Chondrocyte (in vitro differentiated cells): Measurements from ENCODE around the gene CNKSR3. TPM values are rescaled to one million over a fixed set of nuclear protein-coding genes. Genes with fewer than 3 reads are reported as not detected.
A peak's percentile ranks its signal among the peaks of the same experiment; 100 is the strongest.

Experiments
- DNase-seq: peaks from one replicate; pipeline ENCODE4 v3.0.0; 2021; ENCODE audit warnings: mixed read lengths, low spot score
- H3K27ac Mint-ChIP-seq: one replicate; pipeline ENCODE4 v1.8.0; 2021; ENCODE audit warnings: mild to moderate bottlenecking, moderate library complexity, mixed read lengths; ENCODE audit not compliant: unreplicated experiment
- H3K27me3 Mint-ChIP-seq: 2 replicates; pipeline ENCODE4 v1.8.0; 2021; ENCODE audit warnings: low read depth, mixed read lengths
- H3K36me3 Mint-ChIP-seq: 2 replicates; pipeline ENCODE4 v1.8.0; 2021; ENCODE audit warnings: low read depth, mixed read lengths
- H3K4me1 Mint-ChIP-seq: 2 replicates; pipeline ENCODE4 v1.8.0; 2021; ENCODE audit warnings: low read depth, mild to moderate bottlenecking, mixed read lengths
- H3K4me3 Mint-ChIP-seq: one replicate; pipeline ENCODE4 v1.8.0; 2021; ENCODE audit warnings: mild to moderate bottlenecking, moderate library complexity, mixed read lengths; ENCODE audit not compliant: unreplicated experiment
- H3K9me3 Mint-ChIP-seq: 2 replicates; pipeline ENCODE4 v1.8.0; 2021; ENCODE audit warnings: low read depth, mixed read lengths
- CTCF ChIP-seq: fragments of 200-600 bp; sonication (generic); IDR thresholded peaks from 2 replicates; pipeline ENCODE4 v1.5.0; 2021; ENCODE audit warnings: antibody characterized with exemption, mild to moderate bottlenecking, moderate library complexity
- total RNA-seq: library from RNA; stranded (reverse); gene quantifications from 3 replicates; pipeline ENCODE4 v1.2.1, GENCODE V29; 2021

The CNKSR3 gene
- total RNA-seq, 1 donor from 2014 or later, result 14.2 TPM

DNA sequence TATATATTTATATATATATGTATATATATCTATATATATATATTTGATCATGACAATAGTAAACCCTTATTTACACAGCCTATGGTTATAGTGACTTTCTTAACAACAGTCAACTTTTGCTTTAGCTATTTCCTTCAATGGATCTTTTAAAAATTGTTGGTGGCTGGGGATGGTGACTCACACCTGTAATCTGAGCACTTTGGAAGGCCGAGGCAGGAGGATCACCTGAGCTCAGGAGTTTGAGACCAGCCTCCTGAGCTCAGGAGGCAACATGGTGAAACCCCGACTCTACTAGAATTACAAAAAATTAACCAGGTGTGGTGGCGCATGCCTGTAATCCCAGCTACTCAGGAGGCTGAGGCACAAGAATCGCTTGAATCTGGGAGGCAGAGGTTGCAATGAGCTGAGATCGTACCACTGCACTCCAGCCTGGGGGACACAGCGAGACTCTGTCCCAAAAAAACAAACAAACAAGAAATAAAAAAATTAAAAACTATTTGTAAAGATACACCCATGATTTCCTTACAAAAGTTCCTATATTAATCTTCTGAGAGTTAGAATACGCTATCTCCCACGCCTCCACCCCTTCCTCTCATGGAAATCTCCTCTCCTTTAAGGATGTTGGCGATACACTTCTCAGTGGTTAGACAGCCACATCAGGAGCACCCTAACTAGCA lies 29.2 kb upstream of the CNKSR3 start:
- Mint-ChIP-seq H3K4me1 (peaks cover 15% of the 10 kb centered on the region), H3K27ac (no peak overlapping the region), H3K27me3 (no peaks in the 10 kb centered on the region), H3K9me3 (no peaks in the 10 kb centered on the region), H3K36me3 (no peaks in the 10 kb centered on the region), H3K4me3 (no peak overlapping the region)
- no peak for DNase-seq
- no peak for TF ChIP-seq CTCF

DNA sequence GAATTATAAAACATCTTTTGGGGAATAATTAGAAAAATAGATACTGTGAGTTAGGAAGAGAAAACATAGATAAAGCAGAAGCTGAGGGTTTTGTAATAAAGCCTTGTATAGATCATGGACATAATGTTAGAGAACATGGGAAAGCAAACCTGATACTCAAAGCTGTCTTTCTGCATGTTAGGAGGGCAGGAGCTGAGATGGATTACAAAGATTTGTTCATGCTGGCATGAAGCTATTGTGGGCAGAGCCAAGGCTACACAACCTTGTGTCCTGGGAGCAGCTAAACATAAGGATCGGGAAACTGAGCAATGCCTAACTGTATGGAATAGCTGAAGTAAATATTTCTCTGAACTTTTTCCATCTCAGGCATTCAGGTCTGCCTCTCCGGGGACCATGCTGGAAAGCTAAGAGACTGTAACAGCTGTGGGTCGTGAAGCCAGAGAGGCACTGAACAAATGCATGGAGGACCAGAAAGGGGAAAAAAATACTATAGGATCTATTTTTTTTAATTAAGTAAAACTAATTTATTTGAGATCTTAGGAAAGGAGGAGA lies 28.2 kb upstream of the CNKSR3 start:
- no peaks in the 10 kb centered on the region for H3K27me3 Mint-ChIP-seq
- H3K27ac Mint-ChIP-seq, result peak overlapping the region; percentile 14
- no peak overlapping the region for H3K4me3 Mint-ChIP-seq
- no peak for DNase-seq
- H3K36me3 Mint-ChIP-seq, result no peaks in the 10 kb centered on the region
- no peaks in the 10 kb centered on the region for H3K9me3 Mint-ChIP-seq
- no peak for TF ChIP-seq CTCF
- peaks cover 13% of the 10 kb centered on the region for H3K4me1 Mint-ChIP-seq

DNA sequence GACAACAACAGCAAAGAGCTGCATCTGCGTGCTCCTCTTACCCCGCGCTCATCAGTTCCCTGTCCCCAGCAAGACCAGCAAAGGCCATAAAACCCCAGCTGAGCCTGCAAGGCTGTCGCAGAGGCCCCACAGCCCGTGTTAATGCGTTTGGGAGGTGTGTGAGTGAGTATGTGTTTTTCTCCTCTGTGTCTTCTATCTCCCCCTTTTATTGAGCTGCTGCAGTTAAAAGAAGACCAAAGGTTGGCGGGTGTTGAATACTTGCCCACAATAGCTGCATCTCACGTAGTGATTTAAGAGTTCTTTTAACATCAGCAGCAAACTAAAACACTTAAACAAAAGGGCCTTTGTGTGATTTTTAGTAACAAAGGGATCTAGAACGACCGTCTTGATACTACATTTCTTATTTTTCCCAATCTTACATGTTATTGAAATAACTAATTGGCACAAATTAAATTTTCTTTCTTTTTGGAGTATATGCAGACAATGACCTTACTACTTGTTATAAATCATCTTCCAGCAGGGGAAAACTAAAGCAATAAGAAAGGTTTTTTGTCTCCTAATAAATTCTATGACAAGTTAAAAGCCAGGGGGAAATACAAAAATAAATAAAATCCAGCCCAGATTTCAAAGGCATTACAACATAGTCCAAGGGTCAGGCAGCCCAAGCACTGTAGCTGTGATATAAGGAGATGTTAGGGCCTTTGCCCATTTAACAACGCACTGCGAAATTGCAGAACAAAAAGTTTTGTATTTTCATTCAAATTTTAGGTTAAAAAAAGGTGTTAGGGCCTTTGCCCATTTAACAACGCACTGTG lies 27.2 kb upstream of the CNKSR3 start:
- H3K4me1 Mint-ChIP-seq, result peaks cover 8% of the 10 kb centered on the region
- no peak overlapping the region for H3K4me3 Mint-ChIP-seq
- no peak overlapping the region for H3K27ac Mint-ChIP-seq
- TF ChIP-seq CTCF, result no peak
- no peaks in the 10 kb centered on the region for H3K27me3 Mint-ChIP-seq
- no peaks in the 10 kb centered on the region for H3K9me3 Mint-ChIP-seq
- no peaks in the 10 kb centered on the region for H3K36me3 Mint-ChIP-seq
- no peak for DNase-seq

DNA sequence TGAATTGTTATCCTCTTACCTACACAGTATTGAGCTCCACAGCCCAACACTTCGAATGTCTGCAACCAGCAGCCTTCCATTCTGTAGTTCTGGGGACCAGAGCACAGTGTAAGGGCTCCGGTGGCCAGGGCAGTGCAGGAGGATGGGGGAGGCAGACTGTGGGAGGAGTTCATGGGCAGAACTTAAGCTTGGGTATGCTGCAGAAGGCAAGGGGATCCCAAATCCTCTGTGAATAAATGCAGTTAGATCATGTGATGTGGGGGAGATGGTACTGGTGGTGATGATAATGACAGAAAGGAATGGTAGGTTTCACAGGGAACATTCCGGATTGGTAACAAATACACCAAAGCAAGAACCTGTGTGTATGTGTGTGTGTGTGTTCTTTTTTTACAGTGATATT lies 26.5 kb upstream of the CNKSR3 start:
- Mint-ChIP-seq H3K4me1 (peaks cover 8% of the 10 kb centered on the region), H3K27me3 (no peaks in the 10 kb centered on the region), H3K4me3 (no peak overlapping the region), H3K36me3 (no peaks in the 10 kb centered on the region), H3K9me3 (no peaks in the 10 kb centered on the region), H3K27ac (no peak overlapping the region)
- no peak for DNase-seq
- no peak for TF ChIP-seq CTCF

DNA sequence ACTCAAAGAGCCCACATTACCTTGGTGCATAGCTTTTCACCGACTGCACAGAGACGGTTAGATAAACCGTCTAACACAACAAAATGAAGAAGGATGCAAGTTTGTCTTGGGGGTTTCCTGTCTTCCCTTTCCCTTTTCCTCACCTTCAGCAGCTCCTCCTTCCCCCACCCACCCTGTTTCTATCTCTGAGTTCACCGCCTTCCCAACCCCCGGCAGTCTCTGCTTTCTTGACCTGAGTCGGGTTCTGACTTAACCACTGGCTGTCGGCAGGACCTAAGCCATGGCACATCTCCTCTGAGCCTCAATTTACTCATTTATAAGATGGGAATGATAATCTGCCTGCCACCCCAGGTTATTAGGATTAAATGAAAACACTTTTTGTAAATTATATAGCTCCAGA lies 25.8 kb upstream of the CNKSR3 start:
- no peak for DNase-seq
- Mint-ChIP-seq H3K4me1 (peaks cover 8% of the 10 kb centered on the region), H3K36me3 (no peaks in the 10 kb centered on the region), H3K27me3 (no peaks in the 10 kb centered on the region), H3K27ac (no peak overlapping the region), H3K4me3 (no peak overlapping the region), H3K9me3 (no peaks in the 10 kb centered on the region)
- TF ChIP-seq CTCF, result no peak
